ENCODE data around the gene AKIRIN2.

AKIRIN2 gene

DNA sequence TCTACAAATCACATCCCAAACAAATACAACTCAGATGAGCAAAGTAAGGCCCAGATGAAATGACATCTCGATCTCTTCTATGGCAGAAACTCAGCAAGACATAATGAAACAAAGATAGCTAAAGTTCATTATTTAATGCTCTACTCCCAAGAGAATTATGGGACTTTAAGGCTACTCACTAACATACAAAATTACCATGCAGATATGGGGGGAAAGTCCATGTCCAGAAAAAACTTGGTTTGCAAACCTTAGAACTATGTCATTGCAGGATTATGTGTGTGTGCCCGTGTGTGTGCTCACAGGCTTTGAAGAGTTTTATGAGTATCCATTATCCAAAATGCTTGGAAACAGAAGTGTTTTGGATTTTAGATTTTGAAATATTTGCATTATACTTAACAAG, 34.0 kb downstream of the AKIRIN2 start:
- Histone ChIP-seq H3F3A (ENCODE audit: low read depth) (no peaks in the 10 kb centered on the region; the same call in 1 of the 2 replicates), H3K79me2 (ENCODE audit: insufficient read depth, low read length) (no peaks in the 10 kb centered on the region), H3K36me3 (ENCODE audit: insufficient read depth, low read length) (peaks cover 23% of the 10 kb centered on the region; the same call in 1 of the 2 replicates), H3K4me3 (ENCODE audit: low read length, poor library complexity, severe bottlenecking) (no peak overlapping the region), H3K4me2 (ENCODE audit: low read depth, low read length, poor library complexity, severe bottlenecking) (no peak overlapping the region), H3K9ac (ENCODE audit: low read depth, low read length, poor library complexity, severe bottlenecking) (no peak overlapping the region), H3K4me1 (ENCODE audit: insufficient read depth, low read length, poor library complexity, severe bottlenecking) (no peaks in the 10 kb centered on the region), H4K20me1 (ENCODE audit: insufficient read depth, low read length, poor library complexity, severe bottlenecking) (no peaks in the 10 kb centered on the region), H3K27me3 (ENCODE audit: insufficient read depth, low read length, poor library complexity, severe bottlenecking) (no peaks in the 10 kb centered on the region), H3K9me2 (replicated peaks; ENCODE audit: low read depth, low read length) (no peaks in the 10 kb centered on the region), H2AFZ (ENCODE audit: low read length) (no peak overlapping the region), H3K9me3 (ENCODE audit: insufficient read depth, low read depth, low read length) (no peaks in the 10 kb centered on the region)
- no peak for TF ChIP-seq EZH2phosphoT487 (IDR thresholded peaks at IDR 0.05; ENCODE audit: borderline replicate concordance)
- TF ChIP-seq, protein P1, sequence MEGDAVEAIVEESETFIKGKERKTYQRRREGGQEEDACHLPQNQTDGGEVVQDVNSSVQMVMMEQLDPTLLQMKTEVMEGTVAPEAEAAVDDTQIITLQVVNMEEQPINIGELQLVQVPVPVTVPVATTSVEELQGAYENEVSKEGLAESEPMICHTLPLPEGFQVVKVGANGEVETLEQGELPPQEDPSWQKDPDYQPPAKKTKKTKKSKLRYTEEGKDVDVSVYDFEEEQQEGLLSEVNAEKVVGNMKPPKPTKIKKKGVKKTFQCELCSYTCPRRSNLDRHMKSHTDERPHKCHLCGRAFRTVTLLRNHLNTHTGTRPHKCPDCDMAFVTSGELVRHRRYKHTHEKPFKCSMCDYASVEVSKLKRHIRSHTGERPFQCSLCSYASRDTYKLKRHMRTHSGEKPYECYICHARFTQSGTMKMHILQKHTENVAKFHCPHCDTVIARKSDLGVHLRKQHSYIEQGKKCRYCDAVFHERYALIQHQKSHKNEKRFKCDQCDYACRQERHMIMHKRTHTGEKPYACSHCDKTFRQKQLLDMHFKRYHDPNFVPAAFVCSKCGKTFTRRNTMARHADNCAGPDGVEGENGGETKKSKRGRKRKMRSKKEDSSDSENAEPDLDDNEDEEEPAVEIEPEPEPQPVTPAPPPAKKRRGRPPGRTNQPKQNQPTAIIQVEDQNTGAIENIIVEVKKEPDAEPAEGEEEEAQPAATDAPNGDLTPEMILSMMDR (conservative IDR thresholded peaks at IDR 0.05; ENCODE audit: low read length): no peak

DNA sequence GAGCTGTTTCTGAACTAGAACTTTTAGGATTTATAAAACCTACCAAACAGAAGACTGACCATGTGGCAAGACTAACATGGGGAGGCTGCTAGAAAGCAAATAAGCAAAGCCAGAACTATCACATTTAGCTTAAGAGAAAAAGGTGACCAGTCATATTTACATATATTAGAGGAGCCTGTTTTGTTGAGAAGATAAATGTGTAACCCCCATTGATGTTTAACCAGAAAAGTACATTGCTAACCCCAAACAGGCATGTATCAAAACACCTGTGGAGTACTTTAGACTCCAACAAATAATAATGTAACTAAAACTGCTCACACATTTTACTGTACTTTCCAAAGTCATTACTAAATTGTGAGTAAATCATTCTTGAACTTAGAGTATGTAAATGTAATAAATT, 35.0 kb downstream of the AKIRIN2 start:
- TF ChIP-seq EZH2phosphoT487 (IDR thresholded peaks at IDR 0.05; ENCODE audit: borderline replicate concordance): no peak
- TF ChIP-seq, protein P1 (conservative IDR thresholded peaks at IDR 0.05; ENCODE audit: low read length): no peak
- Histone ChIP-seq H3K4me2 (ENCODE audit: low read depth, low read length, poor library complexity, severe bottlenecking) (no peak overlapping the region), H3K79me2 (ENCODE audit: insufficient read depth, low read length) (no peaks in the 10 kb centered on the region), H4K20me1 (ENCODE audit: insufficient read depth, low read length, poor library complexity, severe bottlenecking) (no peaks in the 10 kb centered on the region), H3K9ac (ENCODE audit: low read depth, low read length, poor library complexity, severe bottlenecking) (no peak overlapping the region), H3K36me3 (ENCODE audit: insufficient read depth, low read length) (peaks cover 15% of the 10 kb centered on the region; the same call in 1 of the 2 replicates), H3K4me3 (ENCODE audit: low read length, poor library complexity, severe bottlenecking) (no peak overlapping the region), H2AFZ (ENCODE audit: low read length) (no peak overlapping the region), H3K4me1 (ENCODE audit: insufficient read depth, low read length, poor library complexity, severe bottlenecking) (no peaks in the 10 kb centered on the region), H3F3A (ENCODE audit: low read depth) (no peaks in the 10 kb centered on the region; the same call in 1 of the 2 replicates), H3K9me3 (ENCODE audit: insufficient read depth, low read depth, low read length) (no peaks in the 10 kb centered on the region), H3K27me3 (ENCODE audit: insufficient read depth, low read length, poor library complexity, severe bottlenecking) (no peaks in the 10 kb centered on the region), H3K9me2 (replicated peaks; ENCODE audit: low read depth, low read length) (no peaks in the 10 kb centered on the region)

DNA sequence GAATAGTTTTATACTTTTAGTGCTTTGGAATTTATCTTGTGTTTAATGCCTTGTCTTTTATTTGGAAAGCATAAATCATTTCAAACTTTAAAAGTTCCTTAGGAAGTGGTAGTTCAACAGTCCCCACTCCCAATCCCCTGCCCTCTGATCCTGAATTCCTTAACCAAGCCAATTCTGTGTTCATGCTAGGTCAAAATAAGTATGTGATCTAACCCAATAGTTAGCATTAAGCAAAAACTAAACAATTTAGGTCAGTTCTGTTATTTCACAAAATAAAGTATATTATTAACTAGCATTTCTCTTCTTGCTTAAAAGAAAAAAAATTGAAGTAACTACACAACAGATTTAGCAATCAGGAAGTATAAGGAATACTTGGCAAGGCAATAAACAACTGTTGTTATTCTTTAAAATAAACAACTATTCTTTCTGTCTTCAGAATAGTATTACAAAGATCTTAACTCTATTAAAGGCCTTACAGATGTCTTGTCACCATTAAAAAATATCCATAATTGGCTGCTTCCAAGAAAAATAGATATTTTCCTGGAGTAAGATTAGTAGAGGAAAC, 37.0 kb downstream of the AKIRIN2 start:
- no peaks in the 10 kb centered on the region; the same call in 1 of the 2 replicates for H3F3A ChIP-seq (ENCODE audit: low read depth)
- no peaks in the 10 kb centered on the region for H3K79me2 ChIP-seq (ENCODE audit: insufficient read depth, low read length)
- no peak overlapping the region for H3K4me2 ChIP-seq (ENCODE audit: low read depth, low read length, poor library complexity, severe bottlenecking)
- H3K9me2 ChIP-seq (replicated peaks; ENCODE audit: low read depth, low read length): no peaks in the 10 kb centered on the region
- H4K20me1 ChIP-seq (ENCODE audit: insufficient read depth, low read length, poor library complexity, severe bottlenecking): no peaks in the 10 kb centered on the region
- no peak overlapping the region for H2AFZ ChIP-seq (ENCODE audit: low read length)
- H3K27me3 ChIP-seq (ENCODE audit: insufficient read depth, low read length, poor library complexity, severe bottlenecking): no peaks in the 10 kb centered on the region
- H3K9me3 ChIP-seq (ENCODE audit: insufficient read depth, low read depth, low read length): no peaks in the 10 kb centered on the region
- TF ChIP-seq, protein P1 (conservative IDR thresholded peaks at IDR 0.05; ENCODE audit: low read length): no peak
- no peak for TF ChIP-seq EZH2phosphoT487 (IDR thresholded peaks at IDR 0.05; ENCODE audit: borderline replicate concordance)
- no peak overlapping the region for H3K9ac ChIP-seq (ENCODE audit: low read depth, low read length, poor library complexity, severe bottlenecking)
- no peak overlapping the region for H3K4me3 ChIP-seq (ENCODE audit: low read length, poor library complexity, severe bottlenecking)
- no peaks in the 10 kb centered on the region for H3K4me1 ChIP-seq (ENCODE audit: insufficient read depth, low read length, poor library complexity, severe bottlenecking)
- peaks cover 10% of the 10 kb centered on the region; the same call in 1 of the 2 replicates for H3K36me3 ChIP-seq (ENCODE audit: insufficient read depth, low read length)

Measured in Loucy (cell line).